GM19328 (cell line): ENCODE data around the gene PLG.
"Not testable (repeated sequence)": the region's sequence is repeated elsewhere in the genome, so short reads cannot be mapped to it uniquely, and the experiment has no call there.

Source experiments
- ATAC-seq: cut with Tn5 transposase; IDR thresholded peaks from one replicate; pipeline ENCODE4 v1.9.1; 2021; ENCODE audit warnings: mild to moderate bottlenecking, moderate library complexity; ENCODE audit not compliant: unreplicated experiment

Gene PLG

DNA sequence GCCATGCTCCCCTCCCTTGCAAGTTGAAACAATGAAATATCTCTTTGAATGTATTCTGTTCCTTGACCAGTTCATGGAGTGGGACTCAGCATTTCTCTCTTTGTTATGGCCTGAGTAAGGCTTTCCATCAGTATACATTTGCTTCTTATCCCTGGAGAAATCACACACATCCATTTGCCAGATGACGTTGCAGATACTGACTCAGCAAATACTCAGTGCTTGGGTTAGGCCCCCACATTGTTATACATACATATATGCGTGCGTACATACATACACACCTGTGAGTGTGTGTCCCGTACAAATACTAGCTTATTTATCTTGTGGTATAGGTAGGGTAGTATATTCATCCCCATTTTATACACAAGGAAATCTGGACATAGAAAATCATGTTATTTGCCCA, 72.4 kb downstream of the PLG start:
- no peak for ATAC-seq

DNA sequence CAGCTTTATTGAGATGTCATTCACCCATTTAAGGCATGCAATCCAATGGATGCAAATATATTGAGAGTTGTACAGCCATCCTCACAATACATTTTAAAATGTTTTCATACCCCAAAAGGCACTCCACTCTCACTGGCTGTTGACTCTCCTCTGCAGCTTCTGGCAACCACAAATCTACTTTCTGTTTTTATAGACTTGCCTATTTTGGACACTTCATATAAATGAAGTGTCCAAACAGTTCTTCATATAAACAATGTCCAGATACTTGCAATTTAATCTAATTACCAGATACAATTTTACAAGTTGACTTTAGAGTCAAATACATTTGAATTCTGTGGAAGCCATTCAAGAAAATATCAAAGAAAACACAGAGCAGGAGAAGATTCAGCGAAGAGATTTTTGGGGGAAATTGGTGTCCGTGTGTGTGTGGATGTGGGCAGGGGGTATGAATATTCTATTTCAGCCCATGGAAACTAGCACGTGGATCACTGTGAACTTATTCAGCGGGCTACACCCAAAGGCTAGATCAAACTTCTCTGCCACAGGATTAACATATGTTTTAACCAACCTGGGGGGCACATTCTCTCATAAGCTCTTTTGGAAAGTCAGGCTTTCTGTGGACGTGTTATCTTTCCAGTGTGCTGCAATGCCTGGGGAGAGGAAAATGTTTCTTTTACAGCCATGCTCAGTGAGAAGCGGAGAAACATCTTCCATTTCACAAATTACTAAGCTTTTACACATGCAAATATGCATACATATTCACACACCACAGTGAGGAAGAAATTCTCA, 73.9 kb downstream of the PLG start:
- ATAC-seq, result peak; percentile 83

DNA sequence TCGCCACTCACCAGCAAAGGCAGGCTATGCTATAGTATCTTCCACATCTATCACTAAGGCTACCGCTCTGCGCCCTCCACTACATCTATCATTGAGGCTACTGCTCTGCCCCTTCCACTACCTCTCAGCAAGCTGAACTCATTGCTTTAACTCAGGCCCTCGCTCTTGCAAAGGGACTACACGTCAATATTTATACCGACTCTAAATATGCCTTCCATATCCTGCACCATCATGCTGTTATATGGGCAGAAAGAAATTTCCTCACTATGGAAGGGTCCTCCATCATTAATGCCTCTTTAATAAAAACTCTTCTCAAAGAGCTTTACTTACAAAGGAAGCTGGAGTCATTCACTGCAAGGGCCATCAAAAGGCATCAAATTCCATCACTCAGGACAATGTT, 77.1 kb downstream of the PLG start:
- not testable (repeated sequence) for ATAC-seq

DNA sequence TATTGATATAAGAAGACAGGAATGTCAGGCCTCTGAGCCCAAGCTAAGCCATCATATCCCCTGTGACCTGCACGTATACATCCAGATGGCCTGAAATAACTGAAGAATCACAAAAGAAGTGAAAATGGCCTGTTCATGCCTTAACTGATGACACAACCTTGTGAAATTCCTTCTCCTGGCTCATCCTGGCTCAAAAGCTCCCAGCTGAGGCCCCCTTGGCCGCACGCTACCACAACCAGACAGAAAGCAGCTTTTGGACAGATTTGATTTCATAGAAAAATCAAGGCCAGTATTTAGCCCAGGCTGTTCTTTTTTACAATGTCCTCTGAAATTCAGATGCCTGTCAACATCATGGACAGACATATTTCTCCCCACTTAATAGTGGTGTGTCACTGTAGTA, 78.6 kb downstream of the PLG start:
- ATAC-seq, result not testable (repeated sequence)

DNA sequence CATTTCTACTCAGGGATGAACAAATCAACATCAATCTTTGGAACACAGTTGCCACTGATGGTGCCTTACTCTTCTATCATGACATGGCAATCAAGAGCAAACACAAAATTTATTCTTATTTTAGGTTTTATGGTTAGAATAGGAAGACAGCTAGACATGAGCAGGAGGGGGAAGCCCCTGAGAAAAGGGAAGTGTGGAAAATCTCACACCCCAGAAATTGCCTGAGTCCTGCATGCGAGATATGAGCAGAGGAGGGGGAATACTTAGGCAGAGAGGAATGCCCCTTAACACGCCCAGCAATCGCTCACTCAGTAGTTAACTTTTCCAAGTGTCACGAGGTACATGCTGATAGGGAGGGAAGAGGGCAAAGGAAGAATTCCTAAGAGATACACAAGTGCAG, 79.3 kb downstream of the PLG start:
- ATAC-seq, result no peak

DNA sequence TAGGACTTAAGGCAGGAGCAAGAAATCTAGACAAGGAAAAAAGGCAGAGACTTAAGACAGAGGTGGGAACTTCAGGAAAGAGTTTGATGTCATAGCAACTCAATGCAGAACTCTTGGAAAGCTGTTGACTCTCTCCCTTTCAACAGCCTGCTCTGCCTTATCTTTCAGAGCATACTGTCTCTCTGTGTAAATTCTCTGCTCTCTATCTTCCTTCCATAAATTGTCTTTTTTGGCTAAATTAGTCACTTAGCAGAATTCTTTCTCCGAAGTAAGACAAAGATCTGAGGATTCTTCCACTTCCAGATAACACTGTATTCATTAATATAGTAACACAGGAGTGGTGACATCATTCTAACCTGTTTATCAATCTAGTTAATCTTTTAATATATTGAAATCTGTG, 80.2 kb downstream of the PLG start:
- ATAC-seq, result no peak

DNA sequence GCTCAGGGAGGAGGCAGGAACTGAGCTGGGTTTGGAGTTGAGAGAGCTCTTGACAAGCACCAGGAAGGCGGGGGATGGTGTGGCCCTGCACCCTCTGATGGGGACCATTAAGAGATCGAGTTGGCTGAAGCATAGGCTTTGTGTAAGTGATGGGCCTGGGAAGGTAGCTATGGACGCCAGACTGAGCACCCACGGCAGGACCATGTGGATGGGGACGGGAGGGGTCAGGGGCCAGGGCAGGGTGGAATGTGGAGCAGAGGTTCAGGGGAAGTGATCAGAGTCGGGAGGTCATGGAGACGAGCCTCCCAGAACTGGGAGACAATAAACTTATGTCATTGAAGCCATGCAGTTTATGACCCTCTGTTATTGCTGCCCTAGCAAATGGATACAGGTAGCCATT, 81.7 kb downstream of the PLG start:
- ATAC-seq, result no peak

DNA sequence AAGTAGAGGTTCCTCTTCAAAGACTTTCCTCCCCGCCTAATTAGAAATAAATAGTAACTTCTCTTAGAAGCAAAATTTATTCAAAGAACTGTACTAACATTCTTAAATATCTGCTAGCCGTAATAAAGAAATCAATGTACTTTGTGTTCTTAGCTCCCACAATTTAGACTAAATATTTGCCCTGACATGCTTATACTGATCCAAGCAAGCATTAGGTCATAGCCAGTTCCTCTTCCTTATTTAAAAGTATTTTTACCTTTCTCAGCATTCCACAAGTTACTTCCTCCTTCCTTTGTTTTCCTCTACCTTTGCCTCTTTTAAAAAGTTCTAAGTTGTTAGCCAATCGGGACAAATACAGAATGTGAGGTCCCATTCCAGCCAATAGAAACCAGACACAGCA, 86.1 kb downstream of the PLG start:
- not testable (repeated sequence) for ATAC-seq

DNA sequence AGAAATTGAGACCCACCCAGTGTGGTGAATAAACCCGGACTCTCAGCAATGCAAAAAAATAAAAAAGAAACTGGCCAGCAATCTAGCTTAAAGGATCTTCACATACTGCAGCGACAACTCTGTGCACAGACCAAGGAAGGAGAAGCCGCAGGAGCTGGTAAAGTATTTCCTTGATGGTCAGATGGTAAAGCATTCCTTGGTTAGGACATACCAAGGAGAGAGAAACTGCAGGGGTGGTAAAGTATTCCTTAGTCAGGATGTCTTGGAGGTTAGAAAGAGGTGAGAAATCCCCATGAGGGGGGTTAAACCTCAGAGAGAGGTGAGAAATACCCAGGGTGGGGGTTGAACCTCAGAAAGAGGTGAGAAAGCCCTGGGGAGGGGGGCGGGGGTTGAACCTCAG, 86.8 kb downstream of the PLG start:
- no peak for ATAC-seq

DNA sequence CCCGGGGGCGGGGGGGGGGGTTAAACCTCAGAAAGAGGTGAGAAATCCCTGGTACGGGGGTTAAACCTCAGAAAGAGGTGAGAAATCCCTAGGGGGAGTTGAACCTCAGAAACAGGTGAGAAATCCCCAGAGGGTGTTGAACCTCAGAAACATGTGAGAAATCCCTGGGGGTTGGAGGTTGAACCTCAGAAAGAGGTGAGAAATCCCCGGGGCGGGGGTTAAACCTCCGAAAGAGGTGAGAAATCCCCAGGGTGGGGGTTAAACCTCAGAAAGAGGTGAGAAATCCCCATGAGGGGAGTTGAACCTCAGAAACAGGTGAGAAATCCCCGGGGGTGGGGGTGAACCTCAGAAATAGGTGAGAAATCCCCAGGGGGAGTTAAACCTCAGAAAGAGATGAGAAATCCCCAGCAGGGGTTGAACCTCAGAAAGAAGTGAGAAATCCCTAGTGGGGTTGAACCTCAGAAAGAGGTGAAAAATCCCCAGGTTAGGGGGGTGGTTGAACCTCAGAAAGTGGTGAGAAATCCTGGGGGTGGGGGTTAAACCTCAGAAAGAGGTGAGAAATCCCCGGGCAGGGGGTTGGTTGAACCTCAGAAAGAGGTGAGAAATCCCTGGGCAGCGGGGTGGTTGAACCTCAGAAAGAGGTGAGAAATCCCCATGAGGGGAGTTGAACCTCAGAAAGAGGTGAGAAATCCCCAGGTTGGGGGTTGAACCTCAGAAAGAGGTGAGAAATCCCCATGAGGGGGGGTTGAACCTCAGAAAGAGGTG, 87.4 kb downstream of the PLG start:
- no peak for ATAC-seq

DNA sequence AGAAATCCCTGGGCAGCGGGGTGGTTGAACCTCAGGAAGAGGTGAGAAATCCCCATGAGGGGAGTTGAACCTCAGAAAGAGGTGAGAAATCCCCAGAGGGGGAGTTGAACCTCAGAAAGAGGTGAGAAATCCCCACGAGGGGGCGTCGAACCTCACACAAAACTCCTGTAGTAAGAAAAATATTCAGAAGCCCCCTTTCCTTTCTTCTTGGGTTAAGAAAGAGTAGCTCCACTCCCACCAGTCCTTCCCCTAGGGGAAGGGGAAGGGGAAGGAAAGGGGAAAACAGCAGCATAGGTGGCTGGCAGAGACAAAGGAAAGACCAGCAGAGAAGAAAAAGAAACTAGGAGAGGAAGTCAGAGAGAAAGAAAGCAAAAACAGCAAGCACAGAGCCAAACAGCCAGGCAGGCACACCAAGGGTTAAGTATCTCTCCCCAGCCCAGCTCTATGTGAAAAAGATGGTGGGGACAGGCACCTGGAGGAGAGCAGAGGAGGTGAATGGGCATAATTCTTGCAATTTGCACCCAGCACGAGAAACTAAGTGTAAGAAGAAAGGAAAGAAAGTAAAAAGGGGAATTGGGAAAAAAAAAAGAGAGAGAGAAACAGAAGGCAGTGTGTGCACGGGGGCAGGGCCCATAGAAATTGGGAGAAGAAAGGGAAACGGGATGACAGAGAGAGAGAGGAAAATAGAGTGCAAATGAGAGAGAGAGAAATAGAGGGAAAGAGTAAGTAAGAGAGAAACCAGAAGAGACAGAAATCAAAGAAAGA, 88.2 kb downstream of the PLG start:
- no peak for ATAC-seq

DNA sequence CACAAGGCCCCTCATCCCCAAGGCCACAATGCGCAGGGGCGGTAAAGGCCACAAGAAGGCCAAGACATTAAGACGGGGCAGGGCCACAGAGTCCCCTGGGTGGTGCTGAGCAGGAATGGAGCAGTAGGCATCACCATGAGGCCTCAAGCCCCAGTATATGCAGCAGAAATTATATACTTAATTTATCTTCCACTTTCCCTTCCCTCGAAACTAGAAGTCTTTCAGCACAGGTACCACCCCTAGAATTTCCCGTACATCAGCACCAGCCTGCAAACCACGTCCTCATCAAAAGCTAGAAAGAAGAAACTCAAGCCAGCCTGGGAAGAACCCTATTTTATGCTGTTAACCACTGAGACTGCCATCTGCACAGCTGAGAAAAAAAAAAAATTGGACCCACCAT, 89.4 kb downstream of the PLG start:
- ATAC-seq, result peak; percentile 51

DNA sequence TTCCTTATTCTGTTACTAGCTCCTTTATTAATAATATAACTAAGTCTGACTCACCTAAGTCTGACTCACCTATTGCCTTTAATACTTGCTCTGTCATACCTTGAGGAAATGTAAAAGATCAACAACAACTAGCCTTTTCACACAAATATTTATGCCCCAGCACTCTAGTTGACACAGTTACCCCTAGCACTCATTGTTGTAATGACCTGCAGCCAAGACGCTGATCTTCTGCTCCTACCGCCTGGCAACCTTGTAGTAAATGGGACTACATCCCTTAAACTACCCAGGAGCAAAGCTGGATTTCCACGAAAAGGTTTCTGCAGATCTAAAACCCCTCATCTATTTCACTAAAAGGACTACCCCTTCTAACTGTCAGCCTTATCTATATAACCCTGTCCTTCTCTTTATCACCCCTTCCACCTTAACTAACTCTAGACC, 90.0 kb downstream of the PLG start:
- ATAC-seq, result peak; percentile 39

DNA sequence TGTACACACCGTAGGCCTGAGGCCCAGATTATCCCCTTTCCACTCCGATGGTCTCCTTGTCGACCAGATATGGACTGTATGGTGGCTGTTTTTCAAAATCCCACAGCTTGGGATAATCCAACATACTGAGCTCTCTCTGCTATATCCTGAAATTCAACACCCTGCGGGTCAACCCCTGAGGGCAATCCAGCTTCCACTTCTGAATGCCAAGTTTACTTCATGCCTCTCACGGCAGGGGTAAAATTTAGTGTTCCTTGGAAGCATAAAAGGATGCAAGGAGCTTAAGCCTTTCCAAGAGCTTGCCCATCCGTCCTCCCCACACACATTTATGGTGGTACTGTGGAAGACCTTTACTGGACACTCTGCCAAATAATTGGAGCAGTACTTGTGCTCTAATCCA, 90.7 kb downstream of the PLG start:
- ATAC-seq, result no peak

DNA sequence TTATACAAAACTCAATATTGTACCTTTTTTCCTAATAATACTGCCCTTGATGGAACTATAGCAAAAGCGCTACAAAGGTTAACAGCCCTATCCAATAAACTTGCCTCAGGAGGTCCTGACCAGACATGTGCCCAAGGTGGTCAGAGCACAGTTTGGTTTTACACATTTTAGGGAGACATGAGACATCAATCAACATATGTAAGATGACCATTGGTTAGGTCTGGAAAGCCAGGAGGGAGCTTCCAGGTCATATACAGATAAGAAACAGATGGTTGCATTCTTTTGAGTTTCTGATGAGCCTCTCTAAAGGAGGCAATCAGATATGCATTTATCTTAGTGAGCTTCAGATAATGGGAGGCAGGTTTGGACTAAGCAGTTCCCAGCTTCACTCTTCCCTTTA, 91.6 kb downstream of the PLG start:
- no peak for ATAC-seq

DNA sequence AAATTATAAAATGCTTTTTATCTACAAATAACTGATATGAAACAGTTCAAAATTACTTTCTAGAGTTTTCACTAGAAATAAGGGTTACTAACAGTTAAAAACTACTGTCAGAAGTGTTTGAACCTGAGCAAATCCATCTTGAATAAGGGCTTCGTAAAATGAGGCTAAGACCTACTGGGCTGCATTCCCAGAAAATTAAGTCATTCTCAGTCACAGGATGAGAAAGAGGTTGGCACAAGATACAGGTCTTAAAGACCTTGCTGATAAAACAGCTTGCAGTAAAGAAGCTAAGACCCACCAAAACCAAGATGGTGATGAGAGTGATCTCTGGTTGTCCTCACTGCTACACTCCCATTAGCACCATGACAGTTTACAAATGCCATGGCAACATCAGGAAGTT, 93.7 kb downstream of the PLG start:
- ATAC-seq, result no peak

DNA sequence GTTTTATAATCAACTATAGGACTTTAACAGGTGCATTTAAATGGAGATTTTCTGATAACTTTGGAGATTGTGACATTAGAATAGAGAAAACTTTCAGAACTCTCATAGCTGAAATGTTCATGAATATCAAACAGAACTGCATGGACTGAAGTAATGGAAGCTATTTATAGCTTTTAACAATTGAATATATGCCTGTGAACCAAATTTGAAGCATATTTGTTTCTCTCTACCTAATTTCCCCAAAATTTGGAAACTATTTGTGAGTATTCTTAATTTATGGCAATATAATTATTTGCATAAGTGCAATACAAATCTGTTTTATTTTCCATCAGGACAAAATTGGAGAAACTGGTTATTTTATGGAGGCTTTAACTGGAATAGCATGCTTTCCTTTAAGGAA, 96.6 kb downstream of the PLG start:
- no peak for ATAC-seq

DNA sequence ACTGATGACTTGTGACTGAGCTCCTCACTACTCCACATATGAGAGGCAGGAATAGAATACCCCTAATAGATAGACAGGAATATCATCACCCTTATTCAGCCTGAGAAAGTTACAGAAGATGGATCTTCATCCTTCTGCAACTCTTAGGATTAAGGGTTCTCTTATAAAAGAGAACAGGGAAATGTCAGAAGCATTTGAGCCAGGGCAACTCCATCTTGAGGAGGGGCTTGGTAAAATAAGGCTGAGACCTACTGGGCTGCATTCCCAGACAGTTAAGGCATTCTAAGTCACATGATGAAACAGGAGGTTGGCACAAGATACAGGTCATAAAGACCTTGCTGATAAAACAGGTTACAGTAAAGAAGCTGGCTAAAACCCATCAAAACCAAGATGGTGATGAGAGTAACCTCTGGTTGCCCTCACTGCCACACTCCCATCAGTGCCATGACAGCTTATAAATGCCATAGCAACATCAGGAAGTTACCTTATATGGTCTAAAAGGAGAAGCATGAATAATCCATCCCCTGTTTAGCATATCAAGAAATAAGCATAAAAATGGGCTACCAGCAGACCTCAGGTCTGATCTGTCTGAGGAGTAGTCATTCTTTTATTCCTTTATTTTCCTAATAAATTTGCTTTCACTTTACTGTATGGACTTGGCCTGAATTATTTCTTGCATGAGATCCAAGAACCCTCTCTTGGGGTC, 97.9 kb downstream of the PLG start:
- ATAC-seq, result no peak

DNA sequence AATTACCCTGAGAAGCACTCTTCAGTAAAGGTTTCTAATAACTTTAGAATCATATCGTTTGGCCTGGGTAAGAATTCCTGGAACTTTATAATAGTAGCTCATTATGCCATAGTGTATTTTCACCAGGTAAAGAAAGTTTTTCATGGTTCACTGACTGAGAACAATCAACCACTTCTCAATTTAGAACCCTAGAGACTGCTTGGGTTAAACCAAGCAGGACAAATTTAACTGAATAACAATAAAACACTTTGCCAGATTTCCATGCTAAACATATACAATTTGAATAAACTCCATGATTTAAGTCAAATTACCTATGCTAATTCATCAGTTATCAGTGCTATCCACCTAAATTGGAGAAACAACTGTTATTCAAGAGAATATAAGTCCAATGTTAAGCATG, 99.4 kb downstream of the PLG start:
- no peak for ATAC-seq

DNA sequence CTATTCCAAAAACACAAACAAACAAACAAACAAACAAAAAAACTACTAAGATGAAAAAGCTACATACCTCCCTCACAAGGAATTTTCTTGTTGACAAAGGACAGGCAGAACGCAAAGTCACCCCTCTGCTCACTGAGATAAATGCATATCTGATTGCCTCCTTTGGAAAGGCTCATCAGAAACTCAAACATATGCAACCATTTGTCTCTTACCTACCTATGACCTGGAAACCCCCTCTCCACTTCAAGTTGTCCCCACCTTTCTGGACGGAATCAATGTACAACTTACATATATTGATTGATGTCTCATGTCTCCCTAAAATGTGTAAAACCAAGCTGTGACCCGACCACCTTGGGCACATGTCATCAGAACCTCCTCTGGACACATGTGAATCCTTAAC, 100.0 kb downstream of the PLG start:
- not testable (repeated sequence) for ATAC-seq
